Gastroesophageal sphincter (tissue), 3 donors: Measurements from ENCODE around the gene TBC1D19.

Source experiments
- EP300 ChIP-seq: sonication (generic); formaldehyde crosslinking; IDR thresholded peaks from one replicate; pipeline ENCODE4 v1.6.1; 2017; ENCODE audit warnings: antibody characterized with exemption, mild to moderate bottlenecking
- TF ChIP-seq, protein P1 (sequence below), 4 experiments: fragments of 200-600 bp in 2 of 4; fragments of 450-650 bp in 2 of 4; sonication (generic) in 1 of 4; IDR thresholded peaks; one replicate each; pipeline ENCODE4 v1.5.1; 2017 to 2019; ENCODE audit warnings: antibody characterized with exemption in 4 of 4, mild to moderate bottlenecking in 2 of 4, moderate library complexity in 2 of 4

DNA sequence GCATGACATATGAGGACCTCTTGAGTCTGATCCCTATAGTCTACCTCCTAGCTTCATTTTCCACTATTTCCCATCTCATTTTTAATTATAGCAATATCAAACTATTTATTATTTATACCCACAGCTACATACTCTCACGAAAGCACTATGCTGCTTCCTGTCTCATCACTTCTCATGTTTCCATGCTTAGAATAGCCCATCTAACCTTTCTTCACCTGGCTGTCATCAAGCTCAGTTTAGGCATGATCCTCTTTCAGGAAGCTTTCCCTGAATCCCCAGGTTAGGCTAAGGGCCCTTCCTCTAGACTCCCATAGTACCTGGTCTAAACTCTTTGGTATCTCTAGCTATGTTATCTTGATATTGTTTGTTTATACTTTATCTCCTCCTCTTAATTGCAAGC is 137.8 kb downstream of the TBC1D19 start:
- TF ChIP-seq, protein P1, sequence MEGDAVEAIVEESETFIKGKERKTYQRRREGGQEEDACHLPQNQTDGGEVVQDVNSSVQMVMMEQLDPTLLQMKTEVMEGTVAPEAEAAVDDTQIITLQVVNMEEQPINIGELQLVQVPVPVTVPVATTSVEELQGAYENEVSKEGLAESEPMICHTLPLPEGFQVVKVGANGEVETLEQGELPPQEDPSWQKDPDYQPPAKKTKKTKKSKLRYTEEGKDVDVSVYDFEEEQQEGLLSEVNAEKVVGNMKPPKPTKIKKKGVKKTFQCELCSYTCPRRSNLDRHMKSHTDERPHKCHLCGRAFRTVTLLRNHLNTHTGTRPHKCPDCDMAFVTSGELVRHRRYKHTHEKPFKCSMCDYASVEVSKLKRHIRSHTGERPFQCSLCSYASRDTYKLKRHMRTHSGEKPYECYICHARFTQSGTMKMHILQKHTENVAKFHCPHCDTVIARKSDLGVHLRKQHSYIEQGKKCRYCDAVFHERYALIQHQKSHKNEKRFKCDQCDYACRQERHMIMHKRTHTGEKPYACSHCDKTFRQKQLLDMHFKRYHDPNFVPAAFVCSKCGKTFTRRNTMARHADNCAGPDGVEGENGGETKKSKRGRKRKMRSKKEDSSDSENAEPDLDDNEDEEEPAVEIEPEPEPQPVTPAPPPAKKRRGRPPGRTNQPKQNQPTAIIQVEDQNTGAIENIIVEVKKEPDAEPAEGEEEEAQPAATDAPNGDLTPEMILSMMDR (IDR thresholded peaks at IDR 0.05), result no peak
- TF ChIP-seq EP300, result no peak
